Astrocyte (in vitro differentiated cells and primary cell): ENCODE measurements around the gene EPHA6. TPM values are rescaled to one million over a fixed set of nuclear protein-coding genes. Genes with fewer than 3 reads are reported as not detected.

Experiments
- DNase-seq: peaks from one replicate; pipeline ENCODE4 v3.0.0-alpha.2; 2010; ENCODE audit warnings: low read depth
- FAIRE-seq: peaks from 2 replicates; lab custom pipeline; 2011; peaks lifted over from hg19 to GRCh38; lab: Jason Lieb, UNC
- H2AFZ ChIP-seq: 2 replicates; pipeline ENCODE4 v1.6.0; 2012; ENCODE audit warnings: low read depth, low read length, inconsistent platforms
- H3K27ac ChIP-seq: 2 replicates; pipeline ENCODE4 v1.5.1; 2011; ENCODE audit warnings: low read depth, low read length, inconsistent platforms
- H3K27me3 ChIP-seq: 2 replicates; pipeline ENCODE4 v1.6.0; 2011; ENCODE audit warnings: low read length, inconsistent platforms; ENCODE audit not compliant: insufficient read depth
- H3K36me3 ChIP-seq: 2 replicates; pipeline ENCODE4 v1.5.1; 2011; ENCODE audit warnings: low read length, inconsistent platforms; ENCODE audit not compliant: insufficient read depth
- H3K4me1 ChIP-seq: 2 replicates; pipeline ENCODE4 v1.5.1; 2011; ENCODE audit warnings: low read length, inconsistent platforms; ENCODE audit not compliant: insufficient read depth
- H3K4me2 ChIP-seq: 2 replicates; pipeline ENCODE4 v1.6.0; 2012; ENCODE audit warnings: low read length, inconsistent platforms
- H3K4me3 ChIP-seq: 2 replicates; pipeline ENCODE4 v1.5.1; 2011; ENCODE audit warnings: low read depth, mild to moderate bottlenecking, low read length, inconsistent platforms; ENCODE audit not compliant: insufficient read depth
- H3K79me2 ChIP-seq: 2 replicates; pipeline ENCODE4 v1.6.0; 2012; ENCODE audit warnings: mild to moderate bottlenecking, low read length, inconsistent platforms; ENCODE audit not compliant: insufficient read depth
- H3K9ac ChIP-seq: 2 replicates; pipeline ENCODE4 v1.6.0; 2012; ENCODE audit warnings: mild to moderate bottlenecking, low read length, inconsistent platforms
- H3K9me3 ChIP-seq: 2 replicates; pipeline ENCODE4 v1.5.1; 2012; ENCODE audit warnings: low read depth, mild to moderate bottlenecking, low read length, inconsistent platforms; ENCODE audit not compliant: insufficient read depth
- H4K20me1 ChIP-seq: 2 replicates; pipeline ENCODE4 v1.6.0; 2012; ENCODE audit warnings: low read length, inconsistent platforms; ENCODE audit not compliant: insufficient read depth
- H3K27ac Mint-ChIP-seq: one replicate; pipeline ENCODE4 v1.8.0; 2021; ENCODE audit warnings: mild to moderate bottlenecking, mixed read lengths; ENCODE audit not compliant: unreplicated experiment
- H3K27me3 Mint-ChIP-seq: one replicate; pipeline ENCODE4 v1.8.0; 2021; ENCODE audit warnings: low read depth, mixed read lengths; ENCODE audit not compliant: unreplicated experiment
- H3K36me3 Mint-ChIP-seq: one replicate; pipeline ENCODE4 v1.8.0; 2021; ENCODE audit warnings: low read depth, mixed read lengths; ENCODE audit not compliant: unreplicated experiment
- H3K4me1 Mint-ChIP-seq: one replicate; pipeline ENCODE4 v1.8.0; 2021; ENCODE audit warnings: low read depth, mixed read lengths; ENCODE audit not compliant: unreplicated experiment
- H3K4me3 Mint-ChIP-seq: one replicate; pipeline ENCODE4 v1.8.0; 2021; ENCODE audit warnings: mild to moderate bottlenecking, moderate library complexity, mixed read lengths; ENCODE audit not compliant: unreplicated experiment
- H3K9me3 Mint-ChIP-seq: one replicate; pipeline ENCODE4 v1.8.0; 2021; ENCODE audit warnings: mild to moderate bottlenecking, mixed read lengths; ENCODE audit not compliant: unreplicated experiment
- EZH2 ChIP-seq: IDR thresholded peaks from 2 replicates; pipeline ENCODE4 v1.6.1; 2012; ENCODE audit warnings: mild to moderate bottlenecking, low read length, inconsistent platforms; ENCODE audit not compliant: insufficient read depth
- total RNA-seq: library from RNA; stranded (reverse); gene quantifications from 2 replicates; pipeline ENCODE4 v1.2.1, GENCODE V29; 2021
- TF ChIP-seq, protein P1 (sequence below): IDR thresholded peaks from 2 replicates; pipeline ENCODE4 v1.5.1; 2011; ENCODE audit warnings: low read depth, mild to moderate bottlenecking, inconsistent platforms, low read length, moderate library complexity; ENCODE audit not compliant: insufficient read depth

Gene EPHA6
- total RNA-seq, 1 donor from 2014 or later, result 1.7 TPM

DNA sequence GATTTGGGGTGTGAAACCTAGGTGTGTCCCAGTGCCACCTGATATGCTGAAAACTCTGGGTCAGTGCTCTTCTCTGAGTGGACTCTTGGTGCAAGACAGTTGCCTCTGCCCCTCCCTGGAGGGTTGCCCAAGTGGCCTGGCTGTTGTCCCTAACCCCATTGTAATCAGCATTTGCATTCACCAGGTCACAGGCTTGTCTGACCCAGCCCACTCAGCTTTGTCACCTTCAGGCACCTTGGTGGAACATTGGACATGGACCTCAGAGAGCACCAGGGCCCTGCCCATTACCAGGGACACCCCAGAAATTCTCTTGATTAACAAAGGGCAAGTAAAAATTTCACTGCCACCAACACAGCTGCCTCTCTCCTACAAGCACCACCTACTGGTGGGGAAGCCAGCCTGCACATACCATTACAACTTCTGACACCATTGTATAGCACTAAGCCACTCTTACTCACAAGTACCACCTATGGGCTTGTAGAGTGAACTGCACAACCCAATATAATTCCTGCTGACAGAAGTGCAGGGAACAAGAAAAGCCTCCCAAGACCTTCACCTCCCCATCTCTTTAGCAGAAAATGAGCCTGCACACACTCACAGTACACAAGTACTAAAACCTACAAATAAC, 324.6 kb downstream of the EPHA6 start:
- Histone ChIP-seq H3K4me3 (no peak overlapping the region), H3K27ac (no peak overlapping the region), H3K36me3 (no peaks in the 10 kb centered on the region), H3K4me1 (no peaks in the 10 kb centered on the region), H3K79me2 (no peaks in the 10 kb centered on the region), H2AFZ (no peak overlapping the region), H3K9me3 (peaks cover 14% of the 10 kb centered on the region), H3K27me3 (no peaks in the 10 kb centered on the region), H3K9ac (no peak overlapping the region), H4K20me1 (no peaks in the 10 kb centered on the region), H3K4me2 (no peak overlapping the region)
- no peak for DNase-seq
- H3K9me3 Mint-ChIP-seq, result peaks cover 13% of the 10 kb centered on the region
- TF ChIP-seq, protein P1, sequence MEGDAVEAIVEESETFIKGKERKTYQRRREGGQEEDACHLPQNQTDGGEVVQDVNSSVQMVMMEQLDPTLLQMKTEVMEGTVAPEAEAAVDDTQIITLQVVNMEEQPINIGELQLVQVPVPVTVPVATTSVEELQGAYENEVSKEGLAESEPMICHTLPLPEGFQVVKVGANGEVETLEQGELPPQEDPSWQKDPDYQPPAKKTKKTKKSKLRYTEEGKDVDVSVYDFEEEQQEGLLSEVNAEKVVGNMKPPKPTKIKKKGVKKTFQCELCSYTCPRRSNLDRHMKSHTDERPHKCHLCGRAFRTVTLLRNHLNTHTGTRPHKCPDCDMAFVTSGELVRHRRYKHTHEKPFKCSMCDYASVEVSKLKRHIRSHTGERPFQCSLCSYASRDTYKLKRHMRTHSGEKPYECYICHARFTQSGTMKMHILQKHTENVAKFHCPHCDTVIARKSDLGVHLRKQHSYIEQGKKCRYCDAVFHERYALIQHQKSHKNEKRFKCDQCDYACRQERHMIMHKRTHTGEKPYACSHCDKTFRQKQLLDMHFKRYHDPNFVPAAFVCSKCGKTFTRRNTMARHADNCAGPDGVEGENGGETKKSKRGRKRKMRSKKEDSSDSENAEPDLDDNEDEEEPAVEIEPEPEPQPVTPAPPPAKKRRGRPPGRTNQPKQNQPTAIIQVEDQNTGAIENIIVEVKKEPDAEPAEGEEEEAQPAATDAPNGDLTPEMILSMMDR, result no peak
- no peak for TF ChIP-seq EZH2
- H3K4me1 Mint-ChIP-seq, result no peaks in the 10 kb centered on the region
- no peak overlapping the region for H3K27ac Mint-ChIP-seq
- no peak overlapping the region for H3K4me3 Mint-ChIP-seq
- peaks cover 4% of the 10 kb centered on the region for H3K36me3 Mint-ChIP-seq
- no peak for FAIRE-seq
- H3K27me3 Mint-ChIP-seq, result no peaks in the 10 kb centered on the region

DNA sequence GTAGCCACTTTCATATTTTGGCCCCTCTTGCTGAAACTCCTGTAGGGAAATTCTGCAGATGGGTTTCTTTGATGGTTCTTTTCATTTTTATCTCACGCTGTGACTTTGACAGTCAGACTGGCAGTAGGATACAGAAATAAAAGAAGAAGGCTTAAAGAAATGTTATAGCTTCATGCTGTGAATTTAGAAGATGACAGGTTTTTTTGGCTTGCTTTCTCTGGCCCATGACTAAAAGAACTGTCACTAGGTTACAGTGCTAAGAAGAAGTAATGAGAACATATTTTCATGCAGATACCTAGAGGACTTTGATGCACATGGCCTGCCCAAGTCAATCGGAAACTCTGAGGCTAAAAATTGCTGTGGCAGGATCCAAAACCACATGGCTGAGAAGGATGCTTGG, 334.5 kb downstream of the EPHA6 start:
- no peaks in the 10 kb centered on the region for H3K27me3 Mint-ChIP-seq
- H3K4me1 Mint-ChIP-seq, result no peaks in the 10 kb centered on the region
- DNase-seq (no peak), FAIRE-seq (no peak)
- Histone ChIP-seq H3K9ac (no peak overlapping the region), H3K4me1 (no peaks in the 10 kb centered on the region), H3K79me2 (no peaks in the 10 kb centered on the region), H3K4me3 (no peak overlapping the region), H3K27ac (no peak overlapping the region), H3K4me2 (no peak overlapping the region), H3K27me3 (no peaks in the 10 kb centered on the region), H3K36me3 (no peaks in the 10 kb centered on the region), H2AFZ (no peak overlapping the region), H4K20me1 (no peaks in the 10 kb centered on the region), H3K9me3 (peaks cover 3% of the 10 kb centered on the region)
- no peak overlapping the region for H3K27ac Mint-ChIP-seq
- no peaks in the 10 kb centered on the region for H3K36me3 Mint-ChIP-seq
- no peaks in the 10 kb centered on the region for H3K9me3 Mint-ChIP-seq
- H3K4me3 Mint-ChIP-seq, result no peak overlapping the region
- TF ChIP-seq, protein P1, result no peak
- no peak for TF ChIP-seq EZH2

DNA sequence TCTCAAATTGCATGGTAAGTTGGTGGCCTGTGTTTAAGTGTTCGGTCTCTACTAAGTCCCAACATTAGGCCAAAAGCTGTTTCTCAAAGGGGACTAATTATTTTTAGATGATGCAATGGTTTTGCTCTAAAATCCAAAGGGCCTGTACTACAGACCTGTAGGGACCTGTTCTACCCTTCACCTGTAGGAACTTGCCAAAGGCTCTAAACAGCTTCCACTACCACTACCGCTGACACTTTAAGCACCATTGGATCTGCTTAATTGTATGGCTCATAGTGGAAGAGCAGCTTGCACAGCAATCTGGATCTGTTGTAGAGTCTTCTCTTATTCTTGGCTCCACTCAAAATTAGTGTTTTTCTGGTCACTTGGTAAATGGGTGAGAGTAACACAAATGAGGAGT, 346.8 kb downstream of the EPHA6 start:
- no peaks in the 10 kb centered on the region for H3K27me3 Mint-ChIP-seq
- H3K27ac ChIP-seq, result no peak overlapping the region
- no peak overlapping the region for H2AFZ ChIP-seq
- no peaks in the 10 kb centered on the region for H3K9me3 ChIP-seq
- no peaks in the 10 kb centered on the region for H3K36me3 Mint-ChIP-seq
- H3K79me2 ChIP-seq, result no peaks in the 10 kb centered on the region
- H3K4me3 Mint-ChIP-seq, result no peak overlapping the region
- no peaks in the 10 kb centered on the region for H3K4me1 Mint-ChIP-seq
- no peak overlapping the region for H3K9ac ChIP-seq
- no peaks in the 10 kb centered on the region for H3K27me3 ChIP-seq
- no peak overlapping the region for H3K4me2 ChIP-seq
- H4K20me1 ChIP-seq, result no peaks in the 10 kb centered on the region
- FAIRE-seq (no peak), DNase-seq (no peak)
- H3K36me3 ChIP-seq, result no peaks in the 10 kb centered on the region
- H3K9me3 Mint-ChIP-seq, result no peaks in the 10 kb centered on the region
- no peak overlapping the region for H3K27ac Mint-ChIP-seq
- TF ChIP-seq EZH2, result no peak
- TF ChIP-seq, protein P1, result no peak
- H3K4me1 ChIP-seq, result no peaks in the 10 kb centered on the region
- no peak overlapping the region for H3K4me3 ChIP-seq
